ENCODE results near the gene ABCF3. TPM values are rescaled to one million over a fixed set of nuclear protein-coding genes. Genes with fewer than 3 reads are reported as not detected.

Gene ABCF3
- total RNA-seq, 1 experiment from 2014 or later, result 56.1 TPM

DNA sequence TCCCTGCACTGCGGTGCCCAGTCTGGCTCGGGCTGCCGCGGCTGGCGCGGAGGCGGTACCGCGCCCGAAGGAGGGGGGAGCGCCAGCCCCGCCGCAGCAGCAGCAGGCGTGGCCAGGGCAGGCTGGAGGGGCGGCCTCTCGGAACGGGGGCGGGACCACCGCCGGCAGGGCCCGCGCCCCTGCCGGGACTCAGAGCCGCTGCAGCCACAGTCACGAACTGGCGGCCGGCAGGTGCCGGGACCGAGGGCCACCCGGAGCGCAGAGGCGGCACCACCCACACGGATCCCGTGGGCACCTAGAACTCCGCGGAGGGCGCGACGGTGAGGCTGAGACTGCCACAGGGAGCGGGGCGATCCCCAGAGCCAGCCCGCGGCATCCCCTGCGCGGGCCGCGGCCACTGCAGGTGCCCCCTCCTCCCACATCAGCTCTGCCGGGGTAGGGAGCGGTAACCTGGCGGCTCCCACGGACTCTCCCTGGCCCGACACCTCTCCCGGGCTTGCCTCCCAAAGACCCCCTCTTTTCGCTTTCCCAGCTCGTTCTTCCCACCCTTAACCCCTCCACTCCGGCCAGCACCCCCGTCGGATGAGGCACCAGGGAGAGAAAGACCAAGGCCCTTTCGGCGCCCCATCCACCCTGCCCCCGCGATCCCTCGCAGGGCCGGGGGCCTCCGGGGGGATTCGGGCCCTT lies 43.5 kb downstream of the ABCF3 start, which contains the start of gene VWA5B2:
Gene VWA5B2 (plus strand): TSS at position 192 of the 687 bp plus-strand sequence. CDS start 944 bp downstream, outside the sequence.
- TF ChIP-seq, protein P1, sequence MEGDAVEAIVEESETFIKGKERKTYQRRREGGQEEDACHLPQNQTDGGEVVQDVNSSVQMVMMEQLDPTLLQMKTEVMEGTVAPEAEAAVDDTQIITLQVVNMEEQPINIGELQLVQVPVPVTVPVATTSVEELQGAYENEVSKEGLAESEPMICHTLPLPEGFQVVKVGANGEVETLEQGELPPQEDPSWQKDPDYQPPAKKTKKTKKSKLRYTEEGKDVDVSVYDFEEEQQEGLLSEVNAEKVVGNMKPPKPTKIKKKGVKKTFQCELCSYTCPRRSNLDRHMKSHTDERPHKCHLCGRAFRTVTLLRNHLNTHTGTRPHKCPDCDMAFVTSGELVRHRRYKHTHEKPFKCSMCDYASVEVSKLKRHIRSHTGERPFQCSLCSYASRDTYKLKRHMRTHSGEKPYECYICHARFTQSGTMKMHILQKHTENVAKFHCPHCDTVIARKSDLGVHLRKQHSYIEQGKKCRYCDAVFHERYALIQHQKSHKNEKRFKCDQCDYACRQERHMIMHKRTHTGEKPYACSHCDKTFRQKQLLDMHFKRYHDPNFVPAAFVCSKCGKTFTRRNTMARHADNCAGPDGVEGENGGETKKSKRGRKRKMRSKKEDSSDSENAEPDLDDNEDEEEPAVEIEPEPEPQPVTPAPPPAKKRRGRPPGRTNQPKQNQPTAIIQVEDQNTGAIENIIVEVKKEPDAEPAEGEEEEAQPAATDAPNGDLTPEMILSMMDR (conservative IDR thresholded peaks at IDR 0.05), result peak; percentile 46
- H2BK5ac ChIP-seq (ENCODE audit: insufficient read length, low read length), result no peak within 1 kb of the TSS
- Mint-ChIP-seq H3K27me3 (ENCODE audit: low read depth) (peaks cover 77% of the 10 kb centered on the region), H3K9me3 (no peaks in the 10 kb centered on the region), H3K4me3 (peak within 1 kb of the TSS; percentile 65 to 77), H3K36me3 (ENCODE audit: insufficient read depth in 1 of 3, low read depth in 3 of 3) (no peaks in the 10 kb centered on the region), H3K4me1 (peaks cover 2 to 6% of the 10 kb centered on the region in 2 experiments), H3K27ac (no peak within 1 kb of the TSS)
- H3K4ac ChIP-seq (ENCODE audit: low read depth, low read length), result no peak within 1 kb of the TSS
- no peak within 1 kb of the TSS for H3T11ph ChIP-seq (ENCODE audit: low read length)
- no peaks in the 10 kb centered on the region for H4K20me1 ChIP-seq (ENCODE audit: control insufficient read depth, insufficient read depth, insufficient read length)
- peaks cover 37% of the 10 kb centered on the region for H3K27me3 ChIP-seq (ENCODE audit: insufficient read depth, low read length)
- no peak within 1 kb of the TSS for H2BK20ac ChIP-seq (ENCODE audit: low read depth, low read length, poor library complexity, severe bottlenecking)
- WGBS (ENCODE audit: extremely low coverage, insufficient read length, low lambda C conversion rate), result no CpG with 5 or more reads among the region's 66 CpGs
- no peak within 1 kb of the TSS for H3K18ac ChIP-seq (ENCODE audit: insufficient read length, low read depth, low read length)
- no peaks in the 10 kb centered on the region for H3K9me3 ChIP-seq (ENCODE audit: control insufficient read depth, low read depth, low read length)
- H2BK12ac ChIP-seq (ENCODE audit: insufficient read length, low read depth, low read length), result no peak within 1 kb of the TSS
- H2BK15ac ChIP-seq (ENCODE audit: low read depth, low read length), result no peak within 1 kb of the TSS
- no peak within 1 kb of the TSS for H4K91ac ChIP-seq (ENCODE audit: insufficient read length, low read depth, low read length)
- H3K56ac ChIP-seq (ENCODE audit: insufficient read length, low read depth, low read length), result no peak within 1 kb of the TSS
- no peak within 1 kb of the TSS for H3K23ac ChIP-seq (ENCODE audit: insufficient read length, low read depth, low read length)
- H3K9ac ChIP-seq (ENCODE audit: extremely low read depth, insufficient read length, low read length), result no peak within 1 kb of the TSS
- H2AFZ ChIP-seq (ENCODE audit: low read length), result no peak within 1 kb of the TSS
- H3K79me1 ChIP-seq (ENCODE audit: insufficient read depth, low read depth, low read length, poor library complexity, severe bottlenecking), result no peaks in the 10 kb centered on the region
- peak within 1 kb of the TSS; percentile 65 for H3K4me2 ChIP-seq (ENCODE audit: insufficient read depth, insufficient read length, low read length)
- no peak within 1 kb of the TSS for H3K14ac ChIP-seq (ENCODE audit: insufficient read depth, low read length)
- H2BK120ac ChIP-seq (ENCODE audit: low read depth, low read length, poor library complexity, severe bottlenecking), result no peak within 1 kb of the TSS
- H3K79me2 ChIP-seq (ENCODE audit: insufficient read depth, low read length), result no peaks in the 10 kb centered on the region
- H3K27ac ChIP-seq (ENCODE audit: insufficient read length, low read depth, low read length), result no peak within 1 kb of the TSS
- H3K23me2 ChIP-seq (ENCODE audit: insufficient read length, low read depth, low read length, poor library complexity, severe bottlenecking), result peaks cover 15% of the 10 kb centered on the region
- H3K4me1 ChIP-seq (ENCODE audit: insufficient read depth, low read length), result no peaks in the 10 kb centered on the region
- H4K5ac ChIP-seq (ENCODE audit: insufficient read length, low read depth, low read length), result no peak within 1 kb of the TSS
- peak; percentile 82 for DNase-seq
- no peak within 1 kb of the TSS for H4K8ac ChIP-seq (replicated peaks; ENCODE audit: insufficient read length, low read depth, low read length)
- H2AK5ac ChIP-seq (ENCODE audit: insufficient read length, low read length), result no peak within 1 kb of the TSS
